Measurements from ENCODE around the gene TGFBRAP1. TPM values are rescaled to one million over a fixed set of nuclear protein-coding genes. Genes with fewer than 3 reads are reported as not detected.

TGFBRAP1 gene
- total RNA-seq, 3 donors from 2014 or later (not counting 1 experiment from before 2014, with no cell fraction given): 22.7 to 31.8 (median 27.7) TPM

DNA sequence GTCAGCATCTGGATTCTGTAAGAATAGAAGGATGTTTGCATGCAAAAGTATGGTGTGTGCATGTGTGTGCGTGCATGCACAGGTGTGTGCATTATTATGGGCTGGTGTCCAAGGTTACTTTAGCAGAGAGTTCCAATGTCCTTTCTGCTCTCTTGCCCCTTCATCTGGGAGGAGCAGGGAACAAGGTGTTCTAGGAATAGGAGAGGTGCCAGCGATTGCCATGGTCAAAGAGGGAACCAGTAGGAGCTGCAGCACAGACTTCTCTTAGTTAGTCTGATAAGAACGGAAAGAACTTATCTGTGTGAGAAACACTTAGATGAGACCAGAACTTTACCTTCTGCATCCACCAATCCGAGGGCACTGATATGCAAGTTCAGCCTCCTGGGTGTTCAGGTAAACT is 79.6 kb downstream of the TGFBRAP1 start:
- no peaks in the 10 kb centered on the region for H3K9me3 ChIP-seq (ENCODE audit: control insufficient read depth, insufficient read depth, low read length)
- Mint-ChIP-seq H3K27ac (no peak overlapping the region), H3K36me3 (no peaks in the 10 kb centered on the region), H3K4me3 (no peak overlapping the region), H3K4me1 (no peaks in the 10 kb centered on the region), H3K27me3 (ENCODE audit: low read depth in 2 of 2) (no peaks in the 10 kb centered on the region), H3K9me3 (no peaks in the 10 kb centered on the region)
- ATAC-seq: no peak
- TF ChIP-seq CTCF (IDR thresholded peaks at IDR 0.05): no peak
- H3K27me3 ChIP-seq (ENCODE audit: control insufficient read depth, insufficient read depth, low read length): no peaks in the 10 kb centered on the region
- H3K27ac ChIP-seq (ENCODE audit: low read length): no peak overlapping the region
- DNase-seq: no peak
- no peaks in the 10 kb centered on the region for H3K4me1 ChIP-seq (ENCODE audit: control insufficient read depth, insufficient read depth, low read length)
- no peak overlapping the region for H3K4me3 ChIP-seq (ENCODE audit: low read length)
- intact Hi-C loops (cut with micrococcal nuclease): no loop called here
- H3K36me3 ChIP-seq (ENCODE audit: control insufficient read depth, insufficient read depth, low read length): no peaks in the 10 kb centered on the region
- 96% methylated on average over 4 of the region's 4 CpGs for WGBS (ENCODE audit: insufficient coverage)

- DNase-seq (no peak), ATAC-seq (no peak)
- Mint-ChIP-seq H3K27me3 (ENCODE audit: low read depth in 2 of 2) (no peaks in the 10 kb centered on the region), H3K9me3 (no peaks in the 10 kb centered on the region), H3K4me1 (no peaks in the 10 kb centered on the region), H3K27ac (no peak overlapping the region), H3K4me3 (no peak overlapping the region), H3K36me3 (no peaks in the 10 kb centered on the region)
- 85% methylated on average over 5 of the region's 5 CpGs for WGBS (ENCODE audit: insufficient coverage)
- Histone ChIP-seq H3K9me3 (ENCODE audit: control insufficient read depth, insufficient read depth, low read length) (no peaks in the 10 kb centered on the region), H3K4me3 (ENCODE audit: low read length) (no peak overlapping the region), H3K36me3 (ENCODE audit: control insufficient read depth, insufficient read depth, low read length) (no peaks in the 10 kb centered on the region), H3K27me3 (ENCODE audit: control insufficient read depth, insufficient read depth, low read length) (no peaks in the 10 kb centered on the region), H3K27ac (ENCODE audit: low read length) (no peak overlapping the region), H3K4me1 (ENCODE audit: control insufficient read depth, insufficient read depth, low read length) (no peaks in the 10 kb centered on the region)
- intact Hi-C loops (cut with micrococcal nuclease): no loop called here
- TF ChIP-seq CTCF (IDR thresholded peaks at IDR 0.05): no peak
Measured at GRCh38 chr2:105249181-105249580, 80.4 kb downstream of the TGFBRAP1 start.

DNA sequence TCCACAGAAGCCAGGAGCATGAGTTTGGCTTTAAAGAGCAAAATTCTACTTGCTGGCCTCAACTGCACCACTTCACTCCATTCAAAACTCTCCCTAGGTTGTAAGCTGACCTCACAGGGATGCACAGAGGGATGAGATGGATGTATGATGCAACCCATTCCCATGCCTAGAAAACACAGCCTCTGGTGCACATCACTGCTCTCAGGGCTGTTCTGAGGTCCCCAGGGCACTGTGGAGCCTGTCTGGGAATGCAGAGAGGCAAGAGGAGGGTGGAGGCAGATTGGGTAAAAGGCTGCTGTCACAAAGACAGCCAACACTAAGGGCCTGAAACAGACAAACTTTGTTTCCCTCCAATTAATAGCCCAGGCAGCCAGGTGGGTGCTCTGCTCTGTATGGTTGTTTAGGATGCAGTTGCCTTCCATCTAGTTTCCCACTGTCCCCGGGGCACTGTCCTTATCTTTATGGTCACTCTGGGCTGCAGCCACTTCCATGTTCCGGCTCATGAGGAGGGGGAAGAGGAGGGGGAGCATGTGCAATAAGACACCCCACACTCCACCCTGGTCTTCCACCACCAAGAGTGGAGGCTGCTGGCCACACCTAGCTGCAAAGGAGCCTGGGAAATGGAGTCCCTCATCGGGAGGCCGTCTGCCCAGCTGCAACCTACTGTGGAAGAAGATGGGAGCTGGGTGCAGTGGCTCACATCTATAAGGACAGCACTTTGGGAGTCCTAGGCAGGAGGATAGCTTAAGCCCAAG is 81.0 kb downstream of the TGFBRAP1 start:
- no peaks in the 10 kb centered on the region for H3K4me1 ChIP-seq (ENCODE audit: control insufficient read depth, insufficient read depth, low read length)
- no peak overlapping the region for H3K27ac ChIP-seq (ENCODE audit: low read length)
- intact Hi-C loops (cut with micrococcal nuclease): no loop called here
- Mint-ChIP-seq H3K9me3 (no peaks in the 10 kb centered on the region), H3K36me3 (no peaks in the 10 kb centered on the region), H3K27me3 (ENCODE audit: low read depth in 2 of 2) (no peaks in the 10 kb centered on the region), H3K4me3 (no peak overlapping the region), H3K27ac (no peak overlapping the region), H3K4me1 (no peaks in the 10 kb centered on the region)
- TF ChIP-seq CTCF (IDR thresholded peaks at IDR 0.05): no peak
- H3K36me3 ChIP-seq (ENCODE audit: control insufficient read depth, insufficient read depth, low read length): no peaks in the 10 kb centered on the region
- no peaks in the 10 kb centered on the region for H3K27me3 ChIP-seq (ENCODE audit: control insufficient read depth, insufficient read depth, low read length)
- ATAC-seq (no peak), DNase-seq (no peak)
- H3K9me3 ChIP-seq (ENCODE audit: control insufficient read depth, insufficient read depth, low read length): no peaks in the 10 kb centered on the region
- 86% methylated on average over 2 of the region's 4 CpGs for WGBS (ENCODE audit: insufficient coverage)
- no peak overlapping the region for H3K4me3 ChIP-seq (ENCODE audit: low read length)

DNA sequence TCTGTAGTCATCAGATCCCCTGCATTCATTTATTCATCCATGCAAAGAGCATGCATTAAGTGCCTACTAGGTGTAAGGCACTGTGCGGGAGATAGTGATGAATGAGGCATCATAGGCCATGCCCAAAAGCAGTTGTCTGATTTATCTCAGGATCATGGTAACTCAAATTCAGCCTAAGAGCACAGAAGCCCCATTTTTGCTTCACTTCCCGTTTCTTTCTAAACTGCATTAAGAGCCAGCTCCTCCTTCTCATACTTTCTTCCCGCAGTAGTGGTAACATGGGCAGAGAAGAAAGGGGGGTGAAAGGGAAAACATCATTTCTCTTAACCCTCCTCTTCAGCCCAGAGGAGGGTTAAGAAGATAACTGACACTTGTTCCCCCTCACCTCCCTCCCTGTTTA is 85.1 kb downstream of the TGFBRAP1 start:
- Histone ChIP-seq H3K27ac (ENCODE audit: low read length) (no peak overlapping the region), H3K4me1 (ENCODE audit: control insufficient read depth, insufficient read depth, low read length) (no peaks in the 10 kb centered on the region), H3K27me3 (ENCODE audit: control insufficient read depth, insufficient read depth, low read length) (no peaks in the 10 kb centered on the region), H3K4me3 (ENCODE audit: low read length) (no peak overlapping the region), H3K9me3 (ENCODE audit: control insufficient read depth, insufficient read depth, low read length) (no peaks in the 10 kb centered on the region), H3K36me3 (ENCODE audit: control insufficient read depth, insufficient read depth, low read length) (no peaks in the 10 kb centered on the region)
- WGBS (ENCODE audit: insufficient coverage): 76% methylated on average over 1 of the region's 3 CpGs
- ATAC-seq (no peak), DNase-seq (no peak)
- TF ChIP-seq CTCF (IDR thresholded peaks at IDR 0.05): no peak
- Mint-ChIP-seq H3K36me3 (no peaks in the 10 kb centered on the region), H3K4me3 (no peak overlapping the region), H3K27ac (no peak overlapping the region), H3K27me3 (ENCODE audit: low read depth in 2 of 2) (no peaks in the 10 kb centered on the region), H3K9me3 (no peaks in the 10 kb centered on the region), H3K4me1 (no peaks in the 10 kb centered on the region)
- intact Hi-C loops (cut with micrococcal nuclease): no loop called here

Measured in natural killer cell (primary cell).